Bronchial epithelial cell (primary cell): ENCODE data around the gene DSP. TPM values are rescaled to one million over a fixed set of nuclear protein-coding genes. Genes with fewer than 3 reads are reported as not detected.

ENCODE experiments used
- DNase-seq: peaks from one replicate; pipeline ENCODE4 v3.0.0-alpha.2; 2010; ENCODE audit warnings: low read depth
- FAIRE-seq: peaks from 2 replicates; lab custom pipeline; 2011; peaks lifted over from hg19 to GRCh38; lab: Jason Lieb, UNC
- H3K27me3 ChIP-seq: 2 replicates; pipeline ENCODE4 v1.5.1; 2011; ENCODE audit warnings: low read length; ENCODE audit not compliant: control insufficient read depth, insufficient read depth
- H3K36me3 ChIP-seq: 2 replicates; pipeline ENCODE4 v1.5.1; 2011; ENCODE audit warnings: low read length; ENCODE audit not compliant: control insufficient read depth, insufficient read depth
- H3K4me3 ChIP-seq: 2 replicates; pipeline ENCODE4 v1.5.1; 2011; ENCODE audit warnings: mild to moderate bottlenecking, low read depth, low read length, control low read depth
- total RNA-seq: library from RNA; depleted of rRNA; stranded (reverse); fragments of >200 nt; gene quantifications from 2 replicates; pipeline ENCODE4 v1.2.1, GENCODE V29; 2014
- TF ChIP-seq, protein P1 (sequence below): IDR thresholded peaks from 2 replicates; pipeline ENCODE4 v1.5.1; 2011; ENCODE audit warnings: mild to moderate bottlenecking, moderate library complexity, low read length, control low read depth, inconsistent platforms; ENCODE audit not compliant: insufficient read depth, severe bottlenecking

The DSP gene
- total RNA-seq, 1 donor from 2014 or later = 394 TPM

DNA sequence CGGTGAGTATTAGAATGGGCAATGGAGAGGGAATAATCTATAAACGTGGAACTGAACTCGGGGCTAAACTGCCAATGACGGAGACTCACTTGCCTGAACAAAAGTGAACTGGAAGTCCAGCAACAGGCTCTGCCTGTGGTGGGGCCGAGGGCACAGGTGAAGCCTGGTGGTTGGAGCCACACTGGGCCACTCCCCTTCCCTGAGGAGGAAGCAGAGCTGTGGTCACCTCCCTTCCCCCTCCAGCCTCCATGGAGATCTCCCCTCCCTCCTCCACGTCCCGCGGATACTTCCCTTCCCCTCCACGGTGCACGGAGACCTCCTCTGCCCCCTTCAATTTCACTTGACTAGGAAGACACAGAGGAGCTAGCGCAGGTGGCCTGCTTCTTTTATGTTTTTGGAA, 14.7 kb upstream of the DSP start:
- Histone ChIP-seq H3K36me3 (no peaks in the 10 kb centered on the region), H3K4me3 (no peak overlapping the region)
- no peak for FAIRE-seq

DNA sequence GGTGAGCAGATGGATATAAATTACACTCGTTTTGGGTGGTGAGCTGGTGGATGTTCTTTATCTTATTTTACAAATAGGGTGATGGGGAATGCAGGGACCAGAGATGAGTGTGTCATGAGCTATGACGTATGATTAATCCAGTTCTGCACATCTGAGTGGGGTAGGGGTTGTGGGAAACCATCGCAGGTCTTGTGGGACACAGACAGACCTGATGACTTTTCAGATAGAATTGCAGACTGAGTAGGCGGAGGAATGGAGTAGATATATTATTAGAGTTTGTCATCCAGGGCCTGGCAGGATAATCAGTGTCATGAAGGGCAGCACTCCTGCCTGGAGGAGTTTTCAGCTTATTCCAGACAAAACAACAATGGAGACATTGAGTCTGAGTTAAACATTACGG, 12.9 kb upstream of the DSP start:
- Histone ChIP-seq H3K36me3 (no peaks in the 10 kb centered on the region), H3K27me3 (no peaks in the 10 kb centered on the region), H3K4me3 (no peak overlapping the region)
- TF ChIP-seq, protein P1, sequence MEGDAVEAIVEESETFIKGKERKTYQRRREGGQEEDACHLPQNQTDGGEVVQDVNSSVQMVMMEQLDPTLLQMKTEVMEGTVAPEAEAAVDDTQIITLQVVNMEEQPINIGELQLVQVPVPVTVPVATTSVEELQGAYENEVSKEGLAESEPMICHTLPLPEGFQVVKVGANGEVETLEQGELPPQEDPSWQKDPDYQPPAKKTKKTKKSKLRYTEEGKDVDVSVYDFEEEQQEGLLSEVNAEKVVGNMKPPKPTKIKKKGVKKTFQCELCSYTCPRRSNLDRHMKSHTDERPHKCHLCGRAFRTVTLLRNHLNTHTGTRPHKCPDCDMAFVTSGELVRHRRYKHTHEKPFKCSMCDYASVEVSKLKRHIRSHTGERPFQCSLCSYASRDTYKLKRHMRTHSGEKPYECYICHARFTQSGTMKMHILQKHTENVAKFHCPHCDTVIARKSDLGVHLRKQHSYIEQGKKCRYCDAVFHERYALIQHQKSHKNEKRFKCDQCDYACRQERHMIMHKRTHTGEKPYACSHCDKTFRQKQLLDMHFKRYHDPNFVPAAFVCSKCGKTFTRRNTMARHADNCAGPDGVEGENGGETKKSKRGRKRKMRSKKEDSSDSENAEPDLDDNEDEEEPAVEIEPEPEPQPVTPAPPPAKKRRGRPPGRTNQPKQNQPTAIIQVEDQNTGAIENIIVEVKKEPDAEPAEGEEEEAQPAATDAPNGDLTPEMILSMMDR = no peak
- no peak for FAIRE-seq
- DNase-seq = peak; percentile 96

More for the DNA sequence above, 14.7 kb upstream of the DSP start:
- no peak for DNase-seq
- TF ChIP-seq, protein P1 = no peak
- no peaks in the 10 kb centered on the region for H3K27me3 ChIP-seq

DNA sequence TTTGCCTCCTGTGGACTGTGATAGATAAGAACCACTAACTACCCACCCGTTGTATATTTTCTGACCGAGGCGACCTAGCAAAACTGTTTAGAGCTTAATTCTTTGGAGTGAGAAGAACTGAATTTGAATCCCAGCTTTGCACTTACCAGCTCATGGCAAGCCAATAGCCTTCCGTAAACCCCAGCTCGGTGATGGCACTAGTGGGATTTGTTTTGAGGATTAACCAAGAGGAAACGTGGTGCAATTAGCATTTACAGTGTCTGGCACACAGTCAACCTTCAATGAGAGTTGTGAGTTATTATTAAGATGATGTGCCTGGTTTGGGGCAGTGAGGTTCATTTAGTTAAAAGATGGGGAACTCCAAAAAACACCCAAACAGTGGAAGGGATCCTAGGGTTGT, 12.3 kb upstream of the DSP start:
- FAIRE-seq = no peak
- DNase-seq = no peak
- no peaks in the 10 kb centered on the region for H3K36me3 ChIP-seq
- TF ChIP-seq, protein P1 = no peak
- no peaks in the 10 kb centered on the region for H3K27me3 ChIP-seq
- no peak overlapping the region for H3K4me3 ChIP-seq

DNA sequence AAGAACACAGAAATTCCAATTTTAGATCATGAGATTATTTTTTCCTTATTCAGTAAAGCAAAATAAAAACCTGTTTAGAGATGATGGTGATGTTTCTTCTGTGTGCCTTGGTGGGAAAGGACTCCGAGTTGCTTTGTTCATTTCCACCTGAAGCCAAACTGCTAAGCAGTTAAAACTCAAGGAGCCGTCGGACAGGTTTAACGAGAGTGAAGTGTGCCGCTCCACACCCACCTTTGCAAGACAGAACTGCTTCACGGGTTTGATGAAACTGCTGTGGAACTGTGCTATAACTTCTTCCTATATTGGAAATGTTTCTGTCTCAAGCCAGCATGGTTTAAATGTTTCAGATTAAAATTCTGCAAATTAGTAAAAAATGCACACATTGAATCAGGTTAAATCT, 9.2 kb upstream of the DSP start:
- Histone ChIP-seq H3K4me3 (peak overlapping the region; percentile 4), H3K27me3 (no peaks in the 10 kb centered on the region), H3K36me3 (no peaks in the 10 kb centered on the region)
- FAIRE-seq = no peak
- TF ChIP-seq, protein P1 = no peak
- DNase-seq = peak; percentile 89

DNA sequence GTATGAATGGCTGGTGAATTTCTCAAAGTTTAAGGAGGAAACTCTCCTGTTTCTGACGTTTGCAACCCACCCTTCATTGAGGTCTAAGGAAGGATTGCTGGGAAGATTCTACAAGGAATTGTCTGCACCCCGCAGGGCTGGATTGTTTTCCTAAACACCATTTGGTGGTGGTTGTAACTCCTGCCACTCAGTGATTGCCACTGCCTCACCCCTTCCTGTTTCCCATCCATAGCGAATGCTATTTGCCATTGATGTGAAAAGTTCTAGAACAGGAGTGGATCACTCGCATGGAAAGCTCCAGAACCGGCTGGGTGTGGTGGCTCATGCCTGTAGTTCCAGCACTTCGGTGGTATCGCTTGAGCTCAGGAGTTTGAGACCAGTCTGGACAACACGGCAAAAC, 8.7 kb upstream of the DSP start:
- Histone ChIP-seq H3K4me3 (no peak overlapping the region), H3K27me3 (no peaks in the 10 kb centered on the region), H3K36me3 (no peaks in the 10 kb centered on the region)
- DNase-seq (peak; percentile 39), FAIRE-seq (no peak)
- TF ChIP-seq, protein P1 = no peak

DNA sequence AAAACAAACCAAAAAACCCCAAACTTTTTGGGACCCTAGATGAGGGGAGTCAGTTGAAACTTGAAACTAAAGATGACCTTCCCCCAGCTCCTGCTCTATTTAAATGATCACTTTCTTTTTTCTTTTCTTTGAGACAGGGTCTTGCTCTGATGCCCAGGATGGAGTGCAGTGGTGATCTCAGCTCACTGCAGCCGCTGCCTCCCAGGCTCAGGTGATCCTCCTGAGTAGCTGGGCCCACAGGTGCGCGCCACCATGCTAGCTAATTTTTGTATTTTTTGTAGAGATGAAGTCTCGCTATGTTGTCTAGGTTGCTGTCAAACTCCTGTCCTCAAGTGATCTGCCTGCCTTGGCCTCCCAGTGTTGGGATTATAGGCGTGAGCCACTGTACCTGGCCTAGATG, 7.3 kb upstream of the DSP start:
- no peaks in the 10 kb centered on the region for H3K27me3 ChIP-seq
- DNase-seq (no peak), FAIRE-seq (no peak)
- H3K4me3 ChIP-seq = no peak overlapping the region
- TF ChIP-seq, protein P1 = no peak
- H3K36me3 ChIP-seq = no peaks in the 10 kb centered on the region
